GM19043 (cell line): Measurements from ENCODE around the gene STK24.
"Not testable (repeated sequence)": the region's sequence is repeated elsewhere in the genome, so short reads cannot be mapped to it uniquely, and the experiment has no call there.

ENCODE experiments used
- ATAC-seq: cut with Tn5 transposase; IDR thresholded peaks from one replicate; pipeline ENCODE4 v1.9.1; 2021; ENCODE audit warnings: low read depth; ENCODE audit not compliant: unreplicated experiment

Gene STK24

DNA sequence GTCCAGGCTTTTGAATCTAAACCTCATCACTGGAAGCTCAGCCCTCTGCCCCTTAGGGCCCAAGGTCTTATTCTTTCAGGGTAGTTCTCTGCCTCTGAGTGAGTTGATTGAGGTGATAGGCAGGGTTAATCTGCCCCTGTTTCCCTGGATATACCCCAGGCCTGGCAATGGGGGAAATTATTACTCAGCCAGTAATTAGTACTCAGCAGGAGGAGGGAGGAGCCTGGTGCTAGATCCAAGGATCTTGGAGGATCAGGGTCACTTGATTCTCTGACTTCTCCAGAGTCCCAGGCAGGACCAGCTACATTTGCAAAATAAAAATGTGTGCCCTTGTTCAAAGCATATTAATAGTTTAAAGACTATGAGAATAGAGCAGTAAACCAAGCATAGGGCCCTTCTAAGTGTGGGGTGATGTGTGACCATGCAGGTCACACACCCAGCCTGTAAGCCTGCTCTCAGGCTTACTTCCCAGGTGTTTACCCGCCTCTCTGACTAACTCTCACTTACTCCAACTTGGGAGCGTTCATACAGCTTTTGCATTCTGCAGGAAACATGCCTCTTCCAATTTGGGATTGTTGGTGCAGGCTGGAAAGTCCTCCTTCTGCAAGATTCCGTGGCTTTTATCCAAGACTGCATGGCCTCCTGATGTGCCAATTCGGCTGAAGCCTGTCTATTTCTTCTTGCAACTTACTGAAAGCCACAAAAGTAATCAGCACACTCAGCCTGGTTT lies 7.9 kb upstream of the STK24 start:
- ATAC-seq = no peak

GRCh38 chr13:98582947-98583346 lies 6.0 kb upstream of the STK24 start:
- ATAC-seq = no peak

- ATAC-seq = no peak
These were observed 5.2 kb upstream of the STK24 start for GRCh38 chr13:98581971-98582702.

DNA sequence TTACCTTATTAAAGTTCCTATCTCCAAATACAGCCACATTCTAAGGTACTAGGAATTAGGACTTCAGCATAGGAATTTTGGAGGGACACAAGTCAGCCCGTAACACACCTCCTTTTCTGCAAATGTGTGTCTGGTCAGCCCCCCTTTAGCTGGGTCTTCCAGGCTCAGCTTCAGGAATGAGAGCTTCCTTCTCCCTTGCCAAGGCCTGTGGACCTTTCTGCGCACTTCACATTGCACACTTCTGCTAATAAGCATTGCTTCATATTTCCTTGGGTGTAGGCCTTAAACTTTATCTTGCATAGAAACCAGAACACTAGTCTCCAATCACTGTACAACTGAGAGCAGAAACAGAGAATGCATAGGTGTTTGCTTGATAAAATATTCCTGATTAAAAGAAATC lies 4.5 kb upstream of the STK24 start:
- no peak for ATAC-seq

DNA sequence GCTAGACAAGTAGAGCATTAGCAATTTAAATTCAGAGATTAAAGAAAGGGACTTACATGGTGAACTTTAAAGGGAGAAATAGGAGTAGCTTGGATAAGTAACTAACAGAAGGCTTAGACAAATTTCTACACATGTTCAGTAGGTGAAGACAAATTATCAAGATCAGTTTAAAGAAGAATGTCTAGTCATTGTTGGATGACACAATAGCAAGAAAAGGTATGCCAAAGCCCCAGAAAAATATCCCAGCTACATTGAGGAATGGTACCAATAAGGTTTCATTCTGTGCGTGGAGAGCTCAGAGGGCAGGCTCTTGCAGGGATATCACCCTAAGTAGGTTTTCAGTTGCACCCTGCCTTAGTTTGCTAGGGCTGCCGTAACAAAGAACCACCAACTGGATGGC lies 3.5 kb upstream of the STK24 start:
- no peak for ATAC-seq

DNA sequence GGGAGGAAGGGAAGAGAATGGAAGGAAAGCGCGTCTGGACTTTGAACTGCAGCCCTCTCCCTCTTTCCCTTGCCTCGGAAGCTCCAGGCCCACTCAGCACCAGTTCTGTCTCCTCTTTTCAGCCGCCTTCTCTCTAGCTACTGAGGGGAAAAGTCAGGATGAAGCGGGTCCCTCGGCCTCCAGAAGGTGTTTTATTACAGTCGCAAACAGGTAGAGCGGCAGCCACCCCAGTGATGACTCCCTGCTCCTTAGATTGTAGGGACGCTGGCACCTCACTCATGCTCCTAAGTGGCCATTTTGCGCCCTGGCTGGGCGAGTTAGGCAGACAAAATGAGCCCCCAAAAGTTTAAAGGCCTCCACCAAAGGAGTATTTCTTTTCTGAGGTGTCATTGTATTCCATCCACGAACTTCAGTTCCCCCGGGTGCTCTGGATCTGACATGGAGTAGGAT lies 954 bp upstream of the STK24 start:
- no peak for ATAC-seq

- peak; percentile 34 for ATAC-seq
These were observed 534 bp downstream of the STK24 start for GRCh38 chr13:98576200-98576945.

DNA sequence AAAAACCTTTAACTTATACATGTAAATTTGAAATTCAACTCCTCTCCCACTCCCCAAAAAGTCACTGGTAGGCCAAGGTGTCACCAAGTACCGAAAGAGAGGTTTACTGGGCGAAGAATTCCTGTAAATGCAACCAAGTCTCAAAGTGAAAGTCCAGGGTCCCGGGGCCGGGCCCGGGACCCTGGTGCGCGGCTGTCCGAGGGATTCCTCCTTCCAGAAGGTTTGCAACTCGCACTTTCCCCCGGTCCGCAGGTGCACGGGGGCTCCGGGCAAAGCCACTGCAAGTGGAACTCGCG lies 1.1 kb downstream of the STK24 start:
- ATAC-seq = no peak

- no peak for ATAC-seq
These were observed 1.7 kb downstream of the STK24 start for GRCh38 chr13:98575009-98575903.

DNA sequence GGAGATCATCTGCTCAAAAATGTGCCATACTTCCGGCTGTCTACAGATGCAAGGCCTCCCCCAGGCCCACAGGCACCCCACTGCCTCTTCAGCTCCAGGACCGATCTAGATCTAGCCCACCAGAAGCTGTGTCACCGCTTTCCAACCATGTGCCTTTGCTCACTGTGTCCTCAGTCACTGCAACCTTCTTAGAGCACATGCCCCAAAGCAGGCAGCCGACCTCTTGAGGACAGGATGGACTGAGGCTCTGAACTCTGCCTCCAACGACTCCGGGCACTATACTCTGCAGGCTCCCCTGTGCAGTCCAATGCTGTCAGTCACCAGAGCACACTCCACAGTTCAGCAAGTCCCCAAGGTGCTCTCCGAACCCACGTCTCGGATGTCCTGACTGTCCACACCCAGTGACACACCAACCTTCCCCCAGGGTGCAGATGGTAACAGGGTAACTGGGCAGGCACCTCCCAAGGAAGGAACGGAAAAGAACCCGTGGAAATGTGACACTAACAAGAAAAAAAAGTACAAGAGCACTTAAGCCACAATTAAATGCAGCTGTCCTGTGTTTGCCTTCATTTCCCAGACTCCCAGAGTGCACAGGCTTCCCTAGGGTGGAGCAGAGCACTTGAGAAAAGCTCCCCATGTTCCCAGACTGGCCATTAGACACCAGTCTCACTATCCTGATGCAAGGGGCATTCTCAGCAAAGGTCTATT lies 4.8 kb downstream of the STK24 start:
- no peak for ATAC-seq

DNA sequence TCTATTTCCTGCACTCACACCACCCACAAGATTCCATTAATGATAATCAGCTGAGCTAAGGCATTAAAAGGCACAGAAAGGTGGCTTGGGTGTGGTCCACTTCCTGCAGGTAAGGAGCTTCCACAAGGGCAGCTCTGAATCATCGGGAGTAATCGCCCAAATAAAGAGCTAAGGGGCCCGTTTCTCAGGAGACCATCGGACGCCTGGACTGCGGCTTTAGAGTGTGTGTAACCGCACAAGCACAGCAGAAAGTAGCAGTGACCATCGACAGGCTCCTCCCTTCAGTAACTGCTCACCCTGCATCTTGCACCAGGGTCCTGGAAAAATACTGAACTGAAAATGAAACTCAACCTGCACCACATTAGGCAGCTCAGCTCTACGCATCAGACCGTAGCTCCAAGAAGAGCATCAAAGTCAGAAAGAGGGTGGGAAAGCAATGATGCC lies 6.0 kb downstream of the STK24 start:
- peak; percentile 80 for ATAC-seq

DNA sequence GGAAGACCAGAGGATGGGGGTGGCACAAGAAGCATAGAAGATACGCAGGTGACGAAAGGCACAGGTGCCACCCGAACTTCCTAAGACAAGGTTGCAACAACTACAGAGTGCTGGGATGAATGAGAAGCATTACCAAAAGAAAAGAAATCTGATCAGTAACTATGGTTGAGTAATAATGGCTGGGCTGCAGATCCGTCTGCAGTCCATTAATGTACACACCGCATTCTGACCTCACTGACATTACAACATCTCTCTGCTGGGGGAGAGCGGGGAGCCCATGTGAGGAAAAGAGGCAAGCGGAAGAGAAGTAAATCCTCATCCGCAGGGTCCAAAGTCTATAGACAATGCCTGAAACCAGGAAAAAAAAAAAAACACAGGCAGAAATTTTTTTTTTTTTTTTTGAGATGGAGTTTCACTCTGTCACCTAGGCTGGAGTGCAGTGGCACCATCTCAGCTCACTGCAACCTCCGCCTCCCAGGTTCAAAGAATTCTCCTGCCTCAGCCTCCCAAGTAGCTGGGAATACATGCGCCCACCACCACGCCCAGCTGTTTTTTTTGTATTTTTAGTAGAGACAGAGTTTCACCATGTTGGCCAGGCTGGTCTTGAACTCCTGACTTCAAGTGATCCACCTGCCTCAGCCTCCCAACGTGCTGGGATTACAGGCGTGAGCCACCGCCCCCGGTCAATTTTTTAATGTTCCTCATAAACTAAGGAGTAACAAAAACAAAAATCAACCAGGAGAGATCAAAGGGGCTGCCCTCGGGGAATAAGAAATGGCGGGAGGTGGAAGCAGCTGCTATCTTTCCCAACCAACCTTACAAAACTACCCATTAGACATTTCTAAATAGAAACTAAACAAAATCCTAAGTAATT lies 7.2 kb downstream of the STK24 start:
- ATAC-seq = not testable (repeated sequence)

DNA sequence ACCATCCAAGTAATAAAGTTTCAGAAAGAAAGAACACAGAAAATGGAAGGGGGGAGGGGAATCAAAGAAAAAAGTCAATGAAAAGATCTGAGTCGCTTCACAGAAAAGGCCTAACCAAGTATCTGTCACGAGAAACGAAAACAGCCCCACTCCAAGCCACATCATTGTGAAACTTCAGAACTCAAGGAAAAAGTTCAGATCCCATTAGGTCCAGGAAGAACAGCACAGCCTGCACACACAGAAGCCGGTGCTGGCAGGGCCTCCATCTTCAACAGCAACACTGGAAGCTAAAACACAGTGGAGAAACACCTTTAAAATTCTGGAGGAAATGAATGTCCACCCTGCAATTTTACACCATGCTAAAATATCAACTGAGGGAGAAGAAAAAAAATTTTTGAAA lies 8.0 kb downstream of the STK24 start:
- no peak for ATAC-seq

GRCh38 chr13:98567140-98567539 lies 9.8 kb downstream of the STK24 start:
- ATAC-seq = no peak

- no peak for ATAC-seq
These were observed 11.0 kb downstream of the STK24 start for GRCh38 chr13:98565726-98566565.

- no peak for ATAC-seq
These were observed 12.7 kb downstream of the STK24 start for GRCh38 chr13:98564204-98564603.

- peak; percentile 48 for ATAC-seq
These were observed 13.8 kb downstream of the STK24 start for GRCh38 chr13:98563071-98563470.

- no peak for ATAC-seq
These were observed 17.7 kb downstream of the STK24 start for GRCh38 chr13:98559169-98559568.
